GM19455 (cell line): ENCODE data around the gene TRIB2.

Experiments used
- ATAC-seq: cut with Tn5 transposase; IDR thresholded peaks from one replicate; pipeline ENCODE4 v1.9.1; 2021; ENCODE audit not compliant: unreplicated experiment

The TRIB2 gene

DNA sequence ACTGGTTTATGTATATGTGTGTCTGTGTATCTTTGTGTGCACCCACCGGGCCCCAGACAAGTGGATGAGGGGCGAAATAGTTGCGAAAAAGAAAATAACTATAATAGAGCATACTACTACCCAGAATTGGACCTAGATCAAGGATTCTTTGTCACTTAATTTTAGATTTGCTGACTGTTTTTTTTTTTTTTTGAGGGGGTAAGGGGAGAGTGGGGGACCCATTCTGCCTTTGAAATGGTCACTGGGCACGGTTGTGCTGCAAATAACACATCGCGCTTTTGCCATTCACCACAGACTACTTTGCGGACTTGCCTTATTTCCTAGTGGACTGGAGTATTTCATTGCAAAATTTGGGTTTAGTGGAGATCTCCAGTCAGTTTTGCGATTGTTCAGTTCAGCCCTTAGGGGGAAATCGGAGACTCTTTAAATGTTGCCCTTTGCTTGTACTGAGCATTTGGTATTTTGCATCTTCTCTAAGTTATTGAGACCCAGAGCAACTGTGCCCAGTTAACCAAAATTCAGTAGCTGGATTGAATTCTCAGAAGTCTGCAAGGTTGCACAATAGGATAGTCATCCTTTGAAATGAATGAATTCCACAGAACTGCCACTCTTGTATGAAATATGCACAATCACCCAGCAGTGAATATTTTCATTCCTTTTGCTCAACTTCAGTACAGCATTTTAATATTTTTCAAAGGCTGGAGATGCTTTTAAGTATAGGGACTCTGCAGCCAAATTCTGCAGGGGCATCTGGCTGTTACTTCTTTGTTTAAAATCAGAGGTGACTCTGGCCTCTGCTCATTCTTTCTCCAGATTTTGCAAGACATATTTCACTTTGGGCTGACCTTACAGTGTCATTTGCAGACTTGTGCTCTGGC is 2.9 kb downstream of the TRIB2 start:
- no peak for ATAC-seq

DNA sequence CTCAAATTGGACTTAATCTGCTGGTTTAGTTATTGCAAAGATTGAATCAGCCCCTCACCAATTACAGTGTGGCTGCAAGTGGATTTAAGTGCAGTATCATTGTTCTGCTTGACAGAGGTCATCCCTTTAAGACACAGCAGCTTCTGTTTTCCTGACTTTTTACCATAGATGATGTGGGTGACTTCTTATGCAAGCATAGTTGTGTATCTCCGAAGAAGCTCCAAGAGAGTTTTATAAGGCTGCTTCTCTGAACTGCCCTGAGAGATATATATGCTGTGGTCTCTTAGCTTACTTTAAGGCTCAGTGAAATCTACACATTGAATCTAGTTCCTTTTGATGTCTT is 3.5 kb downstream of the TRIB2 start:
- ATAC-seq, result no peak

DNA sequence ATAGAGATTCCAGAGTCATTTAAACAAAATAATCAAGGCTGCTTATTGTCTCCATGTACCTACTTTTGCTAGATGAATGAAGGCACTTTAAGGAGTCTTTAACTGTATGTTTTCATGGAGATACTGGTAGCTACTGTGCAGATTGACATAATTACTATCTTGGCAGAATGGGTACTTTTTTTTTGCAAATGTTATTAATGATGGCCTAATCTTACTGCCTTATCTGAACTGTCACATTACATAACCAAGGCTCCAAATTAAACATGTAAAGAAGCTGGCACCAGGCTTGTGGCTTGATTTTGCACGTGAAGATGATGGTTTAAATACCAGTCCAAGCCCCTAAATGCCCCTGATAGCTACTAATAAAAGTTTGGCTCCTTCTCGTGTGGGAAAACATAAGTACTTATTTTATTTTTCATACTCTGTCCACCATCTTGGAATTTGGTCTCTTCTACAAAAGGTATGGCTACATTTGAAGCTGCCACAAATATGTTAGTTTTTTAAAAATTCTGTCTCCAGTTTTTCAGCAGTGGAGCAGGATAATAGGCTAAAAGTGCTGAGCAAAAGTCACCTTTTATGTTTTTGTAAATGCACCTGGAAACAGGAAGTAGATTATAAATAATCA is 4.1 kb downstream of the TRIB2 start:
- no peak for ATAC-seq

DNA sequence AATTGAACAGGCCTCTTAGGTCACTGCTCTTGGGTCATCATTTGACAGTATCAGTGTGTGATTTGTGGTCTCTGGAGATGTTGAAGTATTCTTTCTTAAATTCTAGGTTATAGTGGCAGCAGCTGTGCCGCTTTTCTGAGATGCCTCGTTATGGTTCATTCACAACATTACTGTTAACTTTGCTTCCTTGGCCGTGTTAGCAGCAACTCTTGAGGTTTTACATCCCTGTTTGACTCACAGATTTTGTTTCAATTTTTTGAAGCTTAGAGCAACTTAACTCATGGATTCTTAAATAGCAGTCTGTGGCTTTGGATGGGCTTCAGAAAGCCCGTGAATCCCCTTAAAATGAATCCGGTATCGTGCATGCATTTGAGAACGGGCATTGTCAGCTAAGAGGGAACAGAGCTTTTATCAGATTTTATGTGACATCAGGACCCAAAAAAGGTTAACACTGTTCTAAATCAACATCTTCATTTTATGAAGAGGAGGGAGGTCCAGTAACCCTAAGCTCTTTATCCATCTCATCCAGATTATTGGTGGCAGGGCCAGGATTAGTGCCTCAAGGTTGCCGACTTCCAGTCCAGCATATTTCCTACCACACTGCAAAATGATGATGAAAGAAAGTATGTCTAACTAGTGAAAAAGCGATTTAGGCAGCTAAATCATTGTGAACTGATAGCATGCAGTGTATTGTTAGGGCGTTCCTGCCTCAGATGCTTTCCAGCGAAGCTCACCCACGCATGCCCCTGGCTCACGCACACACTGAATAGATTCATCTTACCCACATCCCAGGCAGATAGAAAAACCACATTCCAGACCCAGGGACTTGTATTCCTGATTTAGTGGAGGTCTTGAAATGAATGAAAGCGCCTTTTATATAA is 5.1 kb downstream of the TRIB2 start:
- no peak for ATAC-seq

DNA sequence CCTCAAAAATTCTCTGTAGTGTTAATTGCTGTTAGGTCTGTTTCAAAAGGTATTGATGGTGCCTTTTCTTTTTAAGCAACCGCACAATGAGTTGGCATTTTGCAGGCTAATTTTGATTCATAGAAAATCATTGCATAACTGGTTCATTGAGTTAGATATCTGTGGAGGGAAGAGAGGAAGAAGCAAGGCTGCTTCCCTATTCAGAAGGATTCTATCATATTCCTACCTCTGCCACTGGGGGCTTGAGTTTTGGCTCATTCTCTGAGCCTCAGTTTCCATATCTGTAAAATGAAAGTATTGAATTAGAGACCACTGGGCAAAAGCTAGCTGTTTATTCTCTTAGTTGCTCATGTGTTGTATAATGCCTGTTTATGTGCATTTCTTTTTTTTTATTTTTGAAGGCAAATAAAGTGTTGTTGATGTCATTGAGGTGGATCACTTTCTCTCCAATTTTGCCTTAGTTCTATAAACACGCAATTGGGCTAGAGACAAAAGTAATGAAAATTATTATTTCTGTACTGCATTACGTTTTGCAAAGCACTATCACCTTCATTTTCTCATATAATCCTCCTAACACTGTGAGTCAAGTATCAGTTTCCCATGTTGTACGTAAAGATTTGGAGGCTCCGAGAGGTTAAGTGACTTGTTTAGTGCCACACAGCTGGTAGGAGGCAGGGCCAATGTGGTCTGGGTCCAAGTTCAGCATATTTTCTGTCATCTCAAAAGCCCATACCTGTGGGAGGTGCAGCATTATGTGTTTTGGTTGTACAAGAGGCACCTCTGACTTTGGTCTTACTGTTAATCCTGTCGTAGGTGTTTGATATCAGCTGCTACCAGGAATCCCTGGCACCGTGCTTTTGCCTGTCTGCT is 5.9 kb downstream of the TRIB2 start:
- no peak for ATAC-seq

DNA sequence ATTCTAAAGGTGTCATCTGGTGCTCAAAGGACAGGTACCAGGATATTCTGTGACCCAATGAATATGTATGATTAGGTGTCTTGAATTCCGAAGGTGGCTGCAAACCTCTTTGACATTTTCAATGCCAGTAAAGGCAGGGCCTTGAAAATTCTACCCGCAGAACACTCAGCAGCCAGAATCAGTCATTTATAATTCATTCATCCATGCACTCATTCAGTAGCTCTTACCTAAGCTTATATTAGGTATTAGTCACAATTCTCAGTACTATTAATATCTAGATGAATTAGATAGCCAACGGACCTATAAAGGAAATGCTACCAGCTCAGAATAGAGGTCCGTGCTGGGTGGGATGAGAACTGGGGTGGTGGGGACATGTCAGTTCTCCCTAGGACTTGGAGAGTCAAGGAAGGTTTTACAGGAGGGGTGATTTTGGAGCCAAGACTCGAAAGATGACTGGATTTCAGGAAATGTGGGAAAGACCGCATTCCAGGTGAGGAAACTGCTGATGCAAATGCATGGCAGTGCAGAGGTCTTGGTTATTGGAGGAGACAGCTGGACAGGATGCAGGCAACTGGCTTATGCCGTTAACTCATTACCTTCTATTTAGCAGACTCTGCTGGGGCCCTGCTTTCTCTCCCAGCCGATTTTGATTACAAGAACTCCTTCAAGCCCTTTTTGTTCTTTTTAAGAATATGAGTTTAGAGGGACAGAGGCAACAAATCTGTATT is 7.2 kb downstream of the TRIB2 start:
- ATAC-seq, result no peak

DNA sequence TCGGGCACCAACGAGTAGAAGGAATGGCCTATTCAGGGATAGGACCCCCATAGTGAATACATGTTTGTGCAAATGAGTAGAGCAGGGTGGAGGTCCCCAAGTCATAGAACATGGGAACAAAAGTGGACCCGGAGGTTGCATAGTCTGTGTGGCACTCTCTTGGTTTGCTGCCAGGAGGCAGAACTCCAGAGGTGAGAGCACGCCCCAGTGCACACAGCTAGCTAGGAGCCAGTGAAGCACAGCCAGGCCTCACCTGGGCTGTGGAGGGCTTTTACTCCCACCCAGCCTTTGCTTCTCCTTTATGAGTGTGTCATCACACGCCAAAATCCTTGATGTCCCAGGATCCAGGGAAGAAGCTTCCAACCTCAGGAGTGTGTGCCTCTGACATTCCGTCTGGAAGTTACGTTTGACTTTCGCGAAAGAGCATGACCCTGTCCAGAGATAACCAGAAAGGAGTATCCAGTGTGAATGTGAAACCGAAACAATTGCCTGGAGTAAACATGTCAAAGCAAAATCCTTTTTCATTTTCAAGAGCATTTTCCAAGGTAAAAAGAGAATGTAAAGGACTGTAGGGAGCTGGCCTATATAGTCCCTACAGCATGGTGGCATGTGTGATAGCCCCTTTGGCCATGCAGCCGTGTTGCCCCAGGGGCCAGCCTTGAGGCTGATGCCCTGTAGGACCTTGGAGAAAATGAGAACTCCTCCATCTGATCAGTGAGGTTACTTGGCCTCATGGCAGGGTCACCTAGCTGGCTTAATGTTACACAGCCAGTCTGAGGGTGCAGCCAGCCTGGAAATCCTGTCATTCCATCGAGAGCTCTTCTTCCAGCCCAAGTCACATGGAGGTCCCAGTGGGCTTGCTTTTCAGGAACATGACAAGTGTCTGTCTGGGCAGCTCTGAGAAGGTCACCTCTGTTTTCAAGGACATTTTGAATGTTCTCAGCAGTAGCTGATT is 8.8 kb downstream of the TRIB2 start:
- ATAC-seq, result no peak

DNA sequence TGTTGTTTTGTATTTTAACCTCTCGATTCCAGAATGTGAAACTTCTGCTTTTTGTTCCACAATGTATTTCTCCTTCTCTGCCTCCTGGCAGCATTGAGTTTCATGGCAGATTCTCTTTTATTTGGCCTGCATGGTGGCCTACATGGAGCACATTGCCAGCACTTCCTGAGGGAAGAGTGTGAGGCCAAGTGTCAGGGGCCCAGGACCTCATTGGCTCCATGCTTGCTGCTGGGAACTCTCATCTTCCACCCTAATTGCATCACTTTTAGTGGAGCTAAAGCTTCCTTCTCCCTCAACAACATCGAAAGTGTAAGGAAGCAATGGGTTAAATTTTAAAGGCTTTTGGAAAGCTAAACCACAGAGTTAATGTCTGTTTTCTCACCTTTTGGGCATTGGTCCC is 9.5 kb downstream of the TRIB2 start:
- no peak for ATAC-seq

DNA sequence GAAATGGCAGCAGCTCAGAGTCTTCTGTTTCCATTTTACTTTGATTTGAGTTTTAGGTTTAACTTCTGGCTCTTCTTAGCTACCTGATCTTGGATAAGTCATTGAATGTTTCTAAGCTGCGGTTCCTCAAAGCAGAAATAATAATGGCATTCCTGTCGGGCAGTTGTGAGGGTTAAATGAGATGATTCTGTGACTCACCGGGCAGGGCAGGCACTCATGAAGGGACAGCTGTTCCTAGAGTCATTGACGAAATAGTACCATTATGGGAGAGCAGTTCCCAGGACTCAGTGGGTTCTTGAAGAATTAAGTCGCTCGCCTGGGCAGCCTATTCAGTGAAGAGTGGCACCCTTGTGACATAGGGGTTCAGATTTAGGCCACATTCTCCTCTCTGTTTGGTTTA is 10.3 kb downstream of the TRIB2 start:
- ATAC-seq, result no peak

DNA sequence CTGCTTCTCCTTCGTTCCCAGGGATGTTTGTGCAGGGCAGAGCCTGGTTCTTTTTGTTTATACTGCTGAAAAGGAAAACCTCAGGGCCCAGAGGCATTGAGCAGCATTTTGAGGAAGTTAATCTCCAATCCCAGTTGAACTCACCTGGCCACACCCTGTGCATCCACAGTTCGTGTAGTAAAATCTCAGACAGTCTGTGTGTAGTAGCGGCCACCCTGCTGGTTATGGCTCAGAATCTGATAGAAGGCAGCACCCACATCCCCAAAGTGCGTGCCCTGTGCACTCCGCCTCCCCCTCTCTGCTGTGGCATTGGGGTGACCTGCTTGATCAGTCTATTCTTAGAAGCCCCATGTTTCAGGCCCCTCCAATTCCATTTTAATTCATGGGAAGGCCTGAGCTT is 10.9 kb downstream of the TRIB2 start:
- no peak for ATAC-seq

DNA sequence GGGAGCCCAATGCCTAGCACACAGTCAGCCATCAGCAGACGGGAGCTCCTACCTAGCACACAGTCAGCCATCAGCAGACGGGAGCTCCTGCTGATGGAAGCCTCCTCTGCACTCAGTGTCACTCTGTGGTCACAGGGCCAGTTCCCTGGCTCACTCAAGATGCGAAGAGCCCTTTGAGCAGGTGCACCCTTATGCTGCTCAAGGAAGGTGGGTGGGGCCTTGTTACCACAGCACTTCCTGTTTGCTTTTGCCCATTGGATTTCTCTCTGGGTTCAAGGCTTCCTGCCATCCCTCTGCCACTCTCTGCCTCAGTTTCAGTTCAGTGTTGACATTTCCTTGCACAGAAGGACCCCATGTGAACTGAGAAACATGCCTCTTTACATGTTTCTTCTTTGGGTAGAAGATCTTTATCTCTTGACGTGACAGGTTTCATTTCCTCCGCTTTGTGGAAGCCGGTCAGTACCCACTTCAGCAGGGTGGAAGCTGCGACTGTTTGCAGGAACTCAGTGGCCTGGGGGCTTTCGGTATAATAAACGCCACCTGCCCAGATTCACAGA is 11.6 kb downstream of the TRIB2 start:
- ATAC-seq, result peak; percentile 95

DNA sequence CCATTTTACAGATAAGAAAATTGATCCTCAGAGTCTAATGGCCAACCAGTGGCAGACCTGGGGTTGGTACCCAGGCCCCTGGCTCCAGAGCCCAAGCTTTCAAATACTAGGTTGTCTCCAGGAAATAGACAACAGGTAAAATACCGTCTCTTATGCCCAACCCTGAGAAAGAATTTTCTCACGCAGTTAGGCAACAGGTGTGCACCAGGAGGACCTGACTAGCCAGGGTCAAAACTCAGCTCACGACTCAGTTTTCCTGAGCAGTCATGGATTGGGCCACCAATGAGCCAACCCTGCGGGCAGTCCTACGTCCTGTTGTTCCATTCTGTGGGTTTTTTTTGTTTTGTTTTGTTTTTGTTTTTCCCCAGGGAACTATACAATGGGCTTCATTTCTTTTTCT is 13.5 kb downstream of the TRIB2 start:
- ATAC-seq, result no peak

DNA sequence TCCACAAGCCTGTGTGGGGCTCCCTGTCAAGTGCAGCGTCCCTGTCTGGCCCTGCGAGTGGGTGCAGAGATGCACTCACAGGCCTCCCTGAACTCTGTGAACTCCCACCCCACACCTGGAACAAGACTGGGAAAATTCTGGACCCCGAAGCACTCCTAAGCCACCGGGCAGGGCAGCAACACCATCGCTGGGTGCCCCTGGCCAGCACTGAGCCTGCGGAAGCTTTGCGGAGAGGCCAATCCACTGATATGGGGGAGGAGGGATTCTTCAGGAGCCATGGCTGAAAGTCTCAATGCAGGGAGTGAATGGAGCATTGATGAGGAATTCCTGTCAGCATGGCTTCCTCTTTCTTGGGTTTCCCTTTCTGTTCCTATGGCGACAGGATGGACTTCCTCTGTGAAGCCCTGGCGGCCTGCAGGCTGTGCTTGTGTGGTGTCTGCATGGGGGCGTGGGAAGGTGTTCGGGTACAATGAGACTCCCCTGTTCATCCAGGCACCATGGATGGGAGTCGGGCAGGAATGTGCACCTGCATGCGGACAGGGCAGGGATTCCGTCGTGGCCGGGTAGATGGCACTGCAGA is 15.1 kb downstream of the TRIB2 start:
- ATAC-seq, result no peak

DNA sequence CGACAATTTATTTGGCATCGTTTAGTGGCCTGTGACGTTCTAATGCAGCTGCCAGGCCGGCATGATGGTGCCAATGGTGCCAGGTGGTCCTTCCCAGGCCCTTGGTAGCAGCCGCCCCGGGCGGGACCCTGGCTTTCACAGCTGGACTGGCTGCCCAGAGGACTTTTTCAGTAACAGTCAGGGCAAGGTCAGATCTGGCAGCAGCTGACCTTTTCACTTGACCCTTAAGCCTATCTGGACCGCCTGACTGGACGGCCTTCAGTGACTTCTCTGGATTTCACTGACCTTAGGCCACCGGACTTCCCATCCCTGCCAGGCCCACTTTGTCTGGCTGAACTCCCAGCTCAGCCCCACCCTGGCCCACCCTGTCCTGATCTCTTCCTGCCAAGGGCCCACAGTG is 15.9 kb downstream of the TRIB2 start:
- no peak for ATAC-seq

DNA sequence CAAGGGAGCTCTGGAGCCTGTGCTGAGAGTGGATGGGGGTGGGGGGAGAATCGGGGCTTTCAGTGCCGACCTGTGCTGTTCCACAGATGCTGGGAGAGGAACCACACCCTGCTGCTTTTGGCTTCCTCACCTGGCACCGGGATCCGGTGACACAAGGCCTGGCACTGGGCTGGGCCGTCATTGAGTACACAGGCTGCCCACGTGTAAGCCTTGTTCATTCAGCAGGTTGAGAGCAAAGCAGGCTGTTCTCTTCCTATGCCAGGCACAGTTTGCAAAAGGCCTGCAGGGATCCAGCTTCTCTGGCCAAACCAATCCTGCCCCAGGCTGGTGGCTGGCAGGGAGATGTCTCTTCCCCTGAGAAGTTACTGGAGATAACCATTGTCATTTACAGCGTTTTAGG is 17.1 kb downstream of the TRIB2 start:
- ATAC-seq, result no peak

DNA sequence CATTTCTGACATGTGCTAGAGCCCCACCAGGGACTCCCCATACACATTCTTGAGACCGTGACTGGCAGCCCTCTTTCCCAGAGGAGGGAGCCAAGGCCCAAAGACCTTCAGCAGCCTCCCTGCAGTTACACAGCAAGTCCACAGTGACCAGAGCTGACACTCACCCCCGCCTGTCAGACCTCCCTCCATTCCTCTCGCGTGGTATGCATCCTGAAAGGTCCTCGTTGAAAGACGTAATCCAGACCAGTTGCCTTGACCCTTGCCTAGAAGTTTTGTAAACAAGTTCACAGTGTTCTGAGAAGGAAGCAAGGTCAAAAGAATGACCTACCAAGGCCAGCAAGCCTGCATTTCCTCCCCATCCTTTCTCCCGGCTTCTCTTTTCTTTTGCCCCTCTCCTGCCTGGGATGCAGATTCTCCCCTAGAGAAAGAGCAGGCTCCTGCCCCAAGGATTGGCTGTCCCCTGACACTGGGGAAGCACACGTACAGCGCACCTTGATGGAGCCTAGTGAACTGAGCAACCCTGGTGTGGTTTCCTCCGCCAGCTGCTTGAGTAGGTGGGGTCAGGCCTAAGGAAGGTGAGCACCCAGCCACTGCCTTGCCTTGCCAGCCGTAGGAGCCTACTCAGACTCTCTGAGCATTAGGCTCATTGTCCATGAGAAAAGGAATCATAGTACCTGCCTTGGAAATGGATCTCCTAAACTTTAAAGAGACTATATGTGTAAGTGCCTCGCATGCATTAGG is 18.3 kb downstream of the TRIB2 start:
- no peak for ATAC-seq

DNA sequence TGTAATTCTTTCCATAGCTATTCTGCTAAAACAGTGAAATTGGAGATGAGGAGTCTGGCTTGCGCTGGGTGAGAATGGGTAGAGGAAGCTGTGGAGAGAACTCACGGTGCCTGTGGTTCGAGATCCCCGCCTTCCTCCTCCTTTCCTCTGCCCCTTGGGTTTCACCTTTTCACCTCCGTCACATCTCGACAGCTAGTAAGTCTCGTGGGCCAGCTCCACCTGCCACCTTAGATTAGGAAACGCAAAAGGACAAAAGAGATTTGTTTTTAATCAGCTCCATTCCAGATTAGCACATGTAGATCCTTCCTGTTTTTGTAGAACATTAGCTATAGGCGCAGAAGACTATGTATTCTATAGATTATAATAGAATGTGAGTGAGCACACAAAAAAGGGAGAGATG is 20.6 kb downstream of the TRIB2 start:
- no peak for ATAC-seq
